HepG2 (cell line): ENCODE measurements around the gene PSMB3. TPM values are rescaled to one million over a fixed set of nuclear protein-coding genes. Genes with fewer than 3 reads are reported as not detected.
A peak's percentile ranks its signal among the peaks of the same experiment; 100 is the strongest.

Experiments
- ATAC-seq: fragments of 200-7000 bp; cut with Tn5 transposase; 3 replicates; pipeline ENCODE4 v1.9.1; 2020; ENCODE audit warnings: mild to moderate bottlenecking, moderate library complexity
- BruUV-seq: library from RNA; stranded (reverse); fragments of 400-500 nt; replicated peaks from 2 replicates; lab custom pipeline; 2021; lab: Mats Ljungman, UMichigan
- CTCF ChIA-PET: fragments of 300-600 bp; formaldehyde crosslinking; extraction: SDS; loops from one replicate; lab custom pipeline; 2021; ENCODE audit warnings: low total read pairs, inconsistent platforms, low intra/inter-chr PET ratio; lab: Yijun Ruan, JAX
- POLR2A ChIA-PET: fragments of 350-600 bp; sonication (Branson Sonifier 250); formaldehyde crosslinking; loops from one replicate; lab custom pipeline; 2020; ENCODE audit warnings: antibody characterized with exemption, inconsistent platforms; lab: Yijun Ruan, JAX
- DNase-seq: peaks from one replicate; pipeline ENCODE4 v3.0.0-alpha.2; 2015; ENCODE audit warnings: low spot score
- FAIRE-seq: peaks from 3 replicates; lab custom pipeline; 2011; peaks lifted over from hg19 to GRCh38; lab: Jason Lieb, UNC
- H2AFZ ChIP-seq: one replicate; pipeline ENCODE4 v1.6.1; 2011; ENCODE audit warnings: low read length, inconsistent platforms
- H3K27ac ChIP-seq: fragments of 300-600 bp; 3 replicates; pipeline ENCODE4 v1.8.0; 2011; ENCODE audit warnings: mixed run types, mild to moderate bottlenecking, mixed read lengths, low read length, inconsistent platforms; ENCODE audit not compliant: insufficient read depth; ENCODE audit errors: extremely low read length
- H3K27me3 ChIP-seq, 2 experiments: fragments of 200-600 bp in 1 of 2; 2 replicates in 1 of 2; 3 replicates in 1 of 2; pipeline versions ENCODE4 v1.6.0 to v1.8.0; 2011; ENCODE audit warnings: low read length in 2 of 2, mild to moderate bottlenecking in 2 of 2, moderate library complexity in 2 of 2, inconsistent platforms in 1 of 2; ENCODE audit not compliant: insufficient read depth in 2 of 2, control insufficient read depth in 1 of 2
- H3K36me3 ChIP-seq, 2 experiments: fragments of 200-600 bp in 1 of 2; replicated peaks in 1 of 2; 2 replicates in 1 of 2; 3 replicates in 1 of 2; pipeline versions ENCODE4 v1.5.1 to v1.8.0; 2011; ENCODE audit warnings: low read length in 2 of 2, inconsistent platforms in 1 of 2; ENCODE audit not compliant: insufficient read depth in 2 of 2, control insufficient read depth in 1 of 2
- H3K4me1 ChIP-seq: 2 replicates; pipeline ENCODE4 v1.5.1; 2012; ENCODE audit warnings: low read length, inconsistent platforms; ENCODE audit not compliant: insufficient read depth
- H3K4me2 ChIP-seq: 2 replicates; pipeline ENCODE4 v1.6.0; 2011; ENCODE audit warnings: low read depth, low read length, inconsistent platforms
- H3K4me3 ChIP-seq, 3 experiments: fragments of 200-600 bp in 1 of 3; sonication (generic), shearing (Covaris generic) in 1 of 3; replicated peaks in 1 of 3; 2 replicates each; pipeline ENCODE4 v1.5.1; 2011 to 2016; ENCODE audit warnings: low read length in 3 of 3, inconsistent platforms in 2 of 3, low read depth in 2 of 3, mild to moderate bottlenecking in 2 of 3, control low read depth in 1 of 3, mixed read lengths in 1 of 3; ENCODE audit not compliant: insufficient read depth in 1 of 3
- H3K79me2 ChIP-seq: one replicate; pipeline ENCODE4 v1.6.1; 2011; ENCODE audit warnings: low read length, inconsistent platforms; ENCODE audit not compliant: insufficient read depth
- H3K9ac ChIP-seq: 2 replicates; pipeline ENCODE4 v1.6.0; 2011; ENCODE audit warnings: mild to moderate bottlenecking, low read depth, low read length, inconsistent platforms; ENCODE audit not compliant: insufficient read depth
- H3K9me3 ChIP-seq: 2 replicates; pipeline ENCODE4 v1.5.1; 2012; ENCODE audit warnings: mild to moderate bottlenecking, low read length
- H4K20me1 ChIP-seq: 2 replicates; pipeline ENCODE4 v1.6.0; 2011; ENCODE audit warnings: inconsistent platforms, mild to moderate bottlenecking, low read length, moderate library complexity; ENCODE audit not compliant: insufficient read depth
- BCL6 ChIP-seq: IDR thresholded peaks from 2 replicates; pipeline ENCODE4 v1.6.1; 2016; ENCODE audit warnings: missing genetic modification reagents, missing compliant biosample characterization
- CBX2 ChIP-seq, 2 experiments: fragments of 200-600 bp in 1 of 2; sonication (generic); formaldehyde crosslinking in 1 of 2; IDR thresholded peaks; 2 replicates each; pipeline versions ENCODE4 v1.7.0 to v1.8.1; 2018 to 2022; ENCODE audit warnings: low read depth in 2 of 2, low read length in 1 of 2, mild to moderate bottlenecking in 1 of 2, missing genetic modification reagents in 1 of 2
- ETV5 ChIP-seq: IDR thresholded peaks from 2 replicates; pipeline ENCODE4 v1.6.1; 2018; ENCODE audit warnings: missing biosample characterization, missing genetic modification reagents, inconsistent platforms, borderline replicate concordance
- FOXC1 ChIP-seq: sonication (generic); formaldehyde crosslinking; IDR thresholded peaks from 2 replicates; pipeline ENCODE4 v1.8.0; 2022; ENCODE audit warnings: mild to moderate bottlenecking, missing genetic modification reagents, borderline replicate concordance
- MXD4 ChIP-seq: IDR thresholded peaks from 2 replicates; pipeline ENCODE4 v1.6.1; 2016; ENCODE audit warnings: mild to moderate bottlenecking, missing biosample characterization, missing genetic modification reagents
- NFATC3 ChIP-seq: sonication (generic); formaldehyde crosslinking; IDR thresholded peaks from 2 replicates; pipeline ENCODE4 v1.5.1; 2020; ENCODE audit warnings: mild to moderate bottlenecking, missing genetic modification reagents
- NRL ChIP-seq: sonication (generic); formaldehyde crosslinking; IDR thresholded peaks from 2 replicates; pipeline ENCODE4 v1.5.0; 2020; ENCODE audit warnings: missing genetic modification reagents, mild to moderate bottlenecking, moderate library complexity, borderline replicate concordance
- PITX1 ChIP-seq: sonication (generic); formaldehyde crosslinking; IDR thresholded peaks from 2 replicates; pipeline ENCODE4 v1.5.1; 2020; ENCODE audit warnings: mild to moderate bottlenecking, missing genetic modification reagents
- SRSF1 ChIP-seq: fragments of 200-400 bp; formaldehyde crosslinking; optimal IDR thresholded peaks from 2 replicates; pipeline ENCODE3; 2017; ENCODE audit warnings: mild to moderate bottlenecking, low read depth, low read length, moderate library complexity
- STAG1 ChIP-seq: sonication (generic); formaldehyde crosslinking; IDR thresholded peaks from 2 replicates; pipeline ENCODE4 v1.4.0; 2020; ENCODE audit warnings: missing genetic modification reagents
- ZBTB3 ChIP-seq: sonication (generic); formaldehyde crosslinking; IDR thresholded peaks from 2 replicates; pipeline ENCODE4 v1.4.0; 2020; ENCODE audit warnings: low read depth, mild to moderate bottlenecking, moderate library complexity, missing genetic modification reagents, borderline replicate concordance
- ZNF329 ChIP-seq: sonication (generic); formaldehyde crosslinking; IDR thresholded peaks from 2 replicates; pipeline ENCODE4 v1.9.0; 2021; ENCODE audit warnings: low read depth, mild to moderate bottlenecking, missing genetic modification reagents
- ZNF629 ChIP-seq: sonication (generic); formaldehyde crosslinking; conservative IDR thresholded peaks from 2 replicates; pipeline ENCODE4 v1.5.0; 2020; ENCODE audit warnings: missing genetic modification reagents
- ZNF709 ChIP-seq: sonication (generic); formaldehyde crosslinking; IDR thresholded peaks from 2 replicates; pipeline ENCODE4 v1.5.0; 2020; ENCODE audit warnings: mild to moderate bottlenecking, missing genetic modification reagents
- ZNF790 ChIP-seq: sonication (generic); formaldehyde crosslinking; IDR thresholded peaks from 2 replicates; pipeline ENCODE4 v1.8.0; 2022; ENCODE audit warnings: missing genetic modification reagents, mild to moderate bottlenecking, borderline replicate concordance
- ZSCAN9 ChIP-seq: IDR thresholded peaks from 2 replicates; pipeline ENCODE4 v1.6.1; 2016; ENCODE audit warnings: borderline replicate concordance
- WGBS: methylation state at CpG from one replicate; pipeline ENCODE4 v1.1.6; 2017; ENCODE audit warnings: low lambda C conversion rate; 5-methylcytosine and 5-hydroxymethylcytosine counted together
- in situ Hi-C: cut with HindIII; loops from 2 replicates; pipeline ENCODE4 v1.10.0; 2017; ENCODE audit warnings: low pct_unique_long_range_greater_than_20kb; ENCODE audit not compliant: extremely low pct_ligation_motif_present
- intact Hi-C: fragments of 100-400 bp; cut with micrococcal nuclease; formaldehyde crosslinking; loops from one replicate; pipeline ENCODE4 v1.10.0; 2022; ENCODE audit not compliant: unreplicated experiment
- polyA plus RNA-seq, 8 experiments: library from polyadenylated mRNA; depleted of rRNA in 3 of 8; stranded (reverse) in 7 of 8; unstranded in 1 of 8; fragments of >200 nt; fragmentation: Illumina TruSeq in 4 of 8; extraction: Trizol in 4 of 8; gene quantifications; 2 replicates each; pipeline versions ENCODE4 v1.2.1 to v1.2.3, GENCODE V29; 2011 to 2016; ENCODE audit warnings: low read depth in 4 of 8, missing spikeins in 1 of 8, mixed read lengths in 1 of 8; ENCODE audit not compliant: insufficient read depth in 1 of 8
- total RNA-seq, 5 experiments: library from RNA; depleted of rRNA; stranded (reverse); fragments of >200 nt; fragmentation: Illumina TruSeq; extraction: Trizol; gene quantifications; 2 replicates each; pipeline ENCODE4 v1.2.3, GENCODE V29; 2016; ENCODE audit warnings: low read depth in 1 of 5
- TF ChIP-seq, protein P1 (sequence below): conservative IDR thresholded peaks from 2 replicates; pipeline ENCODE4 v1.6.1; 2018; ENCODE audit warnings: missing genetic modification reagents

The PSMB3 gene
- total and polyA plus RNA-seq, 2 of the 13 experiments (the other 11 are each of a cell fraction or from before 2014, with no cell fraction given) = 366 to 517 TPM

DNA sequence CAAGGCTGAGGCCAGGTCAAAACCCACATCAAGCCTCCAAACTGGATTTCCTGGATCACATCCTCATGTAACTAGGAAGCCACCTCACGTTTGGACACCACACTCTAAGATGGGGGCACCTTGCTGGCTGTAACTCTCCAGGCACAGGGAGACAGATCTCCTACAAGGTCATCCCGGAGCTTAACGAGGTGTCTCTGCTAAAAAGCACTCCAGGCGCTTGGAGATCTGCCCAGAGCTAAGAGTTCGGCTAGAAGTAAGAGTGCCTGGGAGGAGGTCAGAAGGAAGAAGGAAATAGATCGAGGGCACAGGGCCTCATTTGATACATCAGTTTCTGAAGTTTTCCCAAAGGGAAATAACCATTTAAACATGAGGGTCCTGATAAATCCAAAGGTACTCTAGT lies 15.9 kb downstream of the PSMB3 start (continued):
- TF ChIP-seq NRL (CRISPR knock-in tag) (no peak), SRSF1 (no peak), ZBTB3 (no peak), BCL6 (CRISPR knock-in tag) (no peak), STAG1 (CRISPR knock-in tag) (no peak)

DNA sequence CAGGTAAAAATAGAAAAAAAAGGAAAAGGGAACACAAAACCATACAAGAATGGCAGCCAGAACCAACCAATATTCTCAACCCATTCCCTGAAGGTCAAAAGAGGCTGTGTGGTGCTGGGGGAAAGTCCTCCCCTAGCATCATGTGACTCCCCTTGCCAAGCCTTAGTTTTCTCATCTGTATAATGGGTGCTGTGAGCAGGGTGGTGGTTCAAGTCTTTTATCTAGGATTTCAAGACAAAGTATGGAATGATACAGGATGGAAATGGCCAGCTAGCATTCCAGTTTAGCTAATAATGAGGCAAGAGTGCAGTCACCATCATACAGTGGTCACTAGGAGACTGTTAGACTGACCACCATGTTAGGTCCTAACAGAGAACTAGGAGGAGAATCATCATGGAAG lies 20.7 kb downstream of the PSMB3 start:
- Histone ChIP-seq H3K4me3 (no peak overlapping the region), H3K36me3 (peaks cover 64 to 86% of the 10 kb centered on the region in 2 experiments), H3K9me3 (no peaks in the 10 kb centered on the region), H3K27me3 (no peaks in the 10 kb centered on the region), H3K4me1 (no peaks in the 10 kb centered on the region), H2AFZ (no peak overlapping the region), H3K27ac (no peak overlapping the region), H3K9ac (no peak overlapping the region), H3K4me2 (no peak overlapping the region), H3K79me2 (no peaks in the 10 kb centered on the region), H4K20me1 (no peaks in the 10 kb centered on the region)
- in situ Hi-C loops (loop anchor here (25.0 kb wide), 1 partner anchor 389 kb away; the partner anchor contains the start of genes ARL5C and PLXDC1), intact Hi-C loops (no loop called here)
- BruUV-seq = no TSS peak
- CTCF ChIA-PET = no interaction called here
- TF ChIP-seq ZNF709 (CRISPR knock-in tag) = no peak
- peak; percentile 94 for TF ChIP-seq ZNF629 (CRISPR knock-in tag)
- ATAC-seq (no peak), DNase-seq (no peak), FAIRE-seq (no peak)
- POLR2A ChIA-PET = no interaction called here

DNA sequence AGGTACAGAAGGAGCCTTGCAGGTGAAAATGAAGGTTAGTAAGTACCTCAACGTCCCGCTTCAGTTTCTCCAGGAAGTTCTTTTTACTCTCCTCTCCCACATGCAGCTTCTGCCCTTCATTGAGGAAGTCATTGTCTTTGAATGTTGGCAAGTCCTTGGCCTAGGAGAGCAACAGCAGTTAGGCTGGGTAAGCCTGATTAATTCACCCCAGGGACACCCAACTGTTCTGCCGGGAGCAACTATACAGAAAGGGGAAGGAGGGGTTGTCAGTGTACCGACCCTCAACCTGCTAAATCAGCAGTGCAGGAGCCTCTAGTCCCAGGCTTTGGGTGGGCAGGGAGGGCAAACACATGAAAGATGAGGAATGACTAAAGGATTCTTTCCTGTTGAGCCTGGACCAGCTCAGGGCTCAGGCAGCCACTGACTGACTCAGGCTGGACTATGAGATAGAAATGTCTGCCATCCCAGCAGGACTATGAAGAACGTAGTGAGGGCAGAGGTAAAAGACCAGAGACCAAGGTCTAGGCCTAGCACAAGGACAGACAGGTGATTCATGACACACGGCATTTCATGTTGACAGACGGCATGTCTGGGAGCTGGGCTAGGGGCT lies 25.2 kb downstream of the PSMB3 start:
- DNase-seq (no peak), FAIRE-seq (no peak), ATAC-seq (peak; percentile 34; the same call in 1 of the 3 replicates)
- no peaks in the 10 kb centered on the region for H3K4me1 ChIP-seq
- 78% methylated on average over 7 of the region's 7 CpGs for WGBS
- H3K36me3 ChIP-seq = peaks cover 65 to 87% of the 10 kb centered on the region in 2 experiments
- ChIA-PET POLR2A (interaction anchor here (0.7 kb wide), 1 partner anchor 21 kb away, joined by 3 read pairs; the partner anchor contains the start of gene PIP4K2B), CTCF (no interaction called here)
- no peak overlapping the region for H2AFZ ChIP-seq
- no peaks in the 10 kb centered on the region for H3K27me3 ChIP-seq
- H3K4me3 ChIP-seq = no peak overlapping the region
- H3K79me2 ChIP-seq = no peaks in the 10 kb centered on the region
- no peak overlapping the region for H3K4me2 ChIP-seq
- no peaks in the 10 kb centered on the region for H4K20me1 ChIP-seq
- in situ Hi-C loops = no loop called here
- no TSS peak for BruUV-seq
- no peak overlapping the region for H3K27ac ChIP-seq
- intact Hi-C loops = no loop called here
- no peaks in the 10 kb centered on the region for H3K9me3 ChIP-seq
- no peak overlapping the region for H3K9ac ChIP-seq
- no peak for TF ChIP-seq SRSF1
- TF ChIP-seq FOXC1 (CRISPR knock-in tag) = no peak
- no peak for TF ChIP-seq NFATC3
- no peak for TF ChIP-seq PITX1 (CRISPR knock-in tag)
- no peak for TF ChIP-seq ZSCAN9 (CRISPR knock-in tag)
- TF ChIP-seq CBX2 (IDR thresholded peaks at IDR 0.05; ENCODE audit: low read depth, low read length) = no peak
- TF ChIP-seq CBX2 (CRISPR knock-in tag; IDR thresholded peaks at IDR 0.05; ENCODE audit: low read depth) = no peak
- TF ChIP-seq, protein P1, sequence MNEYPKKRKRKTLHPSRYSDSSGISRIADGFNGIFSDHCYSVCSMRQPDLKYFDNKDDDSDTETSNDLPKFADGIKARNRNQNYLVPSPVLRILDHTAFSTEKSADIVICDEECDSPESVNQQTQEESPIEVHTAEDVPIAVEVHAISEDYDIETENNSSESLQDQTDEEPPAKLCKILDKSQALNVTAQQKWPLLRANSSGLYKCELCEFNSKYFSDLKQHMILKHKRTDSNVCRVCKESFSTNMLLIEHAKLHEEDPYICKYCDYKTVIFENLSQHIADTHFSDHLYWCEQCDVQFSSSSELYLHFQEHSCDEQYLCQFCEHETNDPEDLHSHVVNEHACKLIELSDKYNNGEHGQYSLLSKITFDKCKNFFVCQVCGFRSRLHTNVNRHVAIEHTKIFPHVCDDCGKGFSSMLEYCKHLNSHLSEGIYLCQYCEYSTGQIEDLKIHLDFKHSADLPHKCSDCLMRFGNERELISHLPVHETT = no peak
- no peak for TF ChIP-seq MXD4 (CRISPR knock-in tag)
- no peak for TF ChIP-seq ZNF790 (CRISPR knock-in tag)
- TF ChIP-seq ETV5 = no peak
- TF ChIP-seq ZNF329 (CRISPR knock-in tag) = no peak
